PFSK-1 (cell line): ENCODE results near the gene UBE2QL1.

Experiments used
- POLR2AphosphoS5 ChIP-seq: IDR thresholded peaks from 2 replicates; pipeline ENCODE4 v1.6.1; 2012; ENCODE audit warnings: low read depth, mild to moderate bottlenecking, control low read depth, low read length, moderate library complexity
- SIN3A ChIP-seq: IDR thresholded peaks from 2 replicates; pipeline ENCODE4 v1.6.1; 2012; ENCODE audit warnings: mild to moderate bottlenecking, low read length, moderate library complexity, borderline replicate concordance; ENCODE audit not compliant: insufficient read depth
- TAF1 ChIP-seq: IDR thresholded peaks from 2 replicates; pipeline ENCODE4 v1.6.1; 2012; ENCODE audit warnings: low read length, control low read depth, borderline replicate concordance; ENCODE audit not compliant: insufficient read depth

DNA sequence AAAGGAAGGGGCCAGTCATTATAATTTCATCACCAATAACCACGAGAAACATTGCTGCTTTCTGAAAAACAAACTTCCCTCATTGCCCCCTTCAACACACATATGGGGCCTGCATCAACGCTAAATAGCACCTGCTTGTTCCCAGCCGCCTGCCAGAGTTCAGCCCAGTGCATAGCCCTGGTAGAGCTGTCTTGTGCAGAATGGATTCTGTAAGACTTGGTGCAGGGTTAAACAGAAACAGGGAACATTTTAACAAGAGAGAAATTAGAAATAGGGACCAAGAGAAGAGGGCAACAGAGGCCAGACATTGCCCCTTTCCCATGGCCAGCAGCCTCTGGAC, 56.7 kb downstream of the UBE2QL1 start:
- TF ChIP-seq POLR2AphosphoS5 (no peak), TAF1 (no peak), SIN3A (no peak)
